Endothelial cell of umbilical vein (primary cell): ENCODE data around the gene CBLC.

Experiments used
- EZH2 ChIP-seq: IDR thresholded peaks from 2 replicates; pipeline ENCODE4 v1.6.1; 2012; ENCODE audit warnings: borderline replicate concordance, low read depth, mild to moderate bottlenecking, moderate library complexity, low read length, inconsistent platforms; ENCODE audit not compliant: severe bottlenecking
- FOS ChIP-seq: IDR thresholded peaks from 2 replicates; pipeline ENCODE4 v1.6.1; 2011; ENCODE audit warnings: mild to moderate bottlenecking, low read length, moderate library complexity, borderline replicate concordance; ENCODE audit not compliant: insufficient read depth
- GATA2 ChIP-seq: IDR thresholded peaks from 2 replicates; pipeline ENCODE4 v1.7.0; 2011; ENCODE audit warnings: low read depth, mild to moderate bottlenecking, moderate library complexity, mixed read lengths, low read length; ENCODE audit not compliant: insufficient read length, insufficient read depth
- JUN ChIP-seq: IDR thresholded peaks from 2 replicates; pipeline ENCODE4 v1.6.1; 2011; ENCODE audit warnings: borderline replicate concordance, low read depth; ENCODE audit not compliant: insufficient read length, insufficient read depth
- MAX ChIP-seq: IDR thresholded peaks from 2 replicates; pipeline ENCODE4 v1.6.1; 2011; ENCODE audit not compliant: insufficient read depth, insufficient read length
- MYC ChIP-seq: IDR thresholded peaks from one replicate; pipeline ENCODE4 v1.6.1; 2011; ENCODE audit warnings: mild to moderate bottlenecking, low read depth, low read length
- POLR2A ChIP-seq: IDR thresholded peaks from 2 replicates; pipeline ENCODE4 v1.6.1; 2012; ENCODE audit warnings: low read depth, mild to moderate bottlenecking, control low read depth, low read length
- POLR2AphosphoS5 ChIP-seq: IDR thresholded peaks from 2 replicates; pipeline ENCODE4 v1.6.1; 2012; ENCODE audit warnings: low read depth, mild to moderate bottlenecking, control low read depth, low read length, moderate library complexity; ENCODE audit not compliant: insufficient read depth
- TF ChIP-seq, protein P1 (sequence below), 2 donors: IDR thresholded peaks; 1 replicate in 1 of 2; 2 replicates in 1 of 2; pipeline ENCODE4 v1.5.1; 2011; ENCODE audit warnings: low read length in 2 of 2, mild to moderate bottlenecking in 2 of 2, moderate library complexity in 2 of 2, control low read depth in 1 of 2, inconsistent platforms in 1 of 2, low read depth in 1 of 2; ENCODE audit not compliant: insufficient read depth in 1 of 2; ENCODE audit errors: extremely low read depth in 1 of 2

DNA sequence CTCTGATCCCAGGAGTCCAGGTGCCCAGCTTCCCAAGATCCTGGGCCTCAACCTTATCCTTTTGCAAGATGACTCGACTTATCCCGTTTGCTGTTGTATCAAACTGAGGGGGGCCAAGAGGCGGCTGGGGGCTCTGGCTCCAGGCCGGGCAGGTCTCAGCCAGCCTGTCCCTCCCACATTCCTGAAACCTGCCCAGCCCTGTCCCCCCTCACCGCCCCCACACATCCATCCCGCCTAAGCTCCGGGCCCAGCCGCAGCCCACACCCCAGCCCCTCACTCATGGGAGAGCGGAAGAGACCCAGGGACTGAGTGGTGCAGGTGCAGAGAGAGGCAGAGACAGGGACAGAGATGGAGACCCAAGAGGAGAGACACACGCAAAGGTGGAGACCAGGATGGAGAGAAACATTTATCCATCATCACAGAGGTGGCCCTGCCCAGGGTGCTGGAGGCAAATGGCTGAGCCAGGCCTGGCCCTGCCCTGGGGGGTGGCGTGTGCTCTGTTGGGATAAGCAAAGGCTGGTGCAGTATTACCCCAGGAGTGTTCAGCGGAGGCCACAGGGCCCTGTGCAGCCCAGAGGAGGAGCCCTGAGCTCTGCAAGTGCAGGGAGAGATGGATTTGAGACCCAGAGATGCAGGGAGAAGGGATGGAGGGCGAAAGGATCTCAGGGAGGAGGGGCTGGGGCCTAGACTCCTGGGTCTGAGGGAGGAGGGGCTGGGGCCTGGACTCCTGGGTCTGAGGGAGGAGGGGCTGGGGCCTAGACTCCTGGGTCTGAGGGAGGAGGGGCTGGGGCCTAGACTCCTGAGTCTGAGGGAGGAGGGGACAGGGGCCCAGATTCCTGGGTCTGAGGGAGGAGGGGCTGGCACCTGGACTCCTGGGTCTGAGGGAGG lies 32.8 kb downstream of the CBLC start:
- TF ChIP-seq, protein P1, sequence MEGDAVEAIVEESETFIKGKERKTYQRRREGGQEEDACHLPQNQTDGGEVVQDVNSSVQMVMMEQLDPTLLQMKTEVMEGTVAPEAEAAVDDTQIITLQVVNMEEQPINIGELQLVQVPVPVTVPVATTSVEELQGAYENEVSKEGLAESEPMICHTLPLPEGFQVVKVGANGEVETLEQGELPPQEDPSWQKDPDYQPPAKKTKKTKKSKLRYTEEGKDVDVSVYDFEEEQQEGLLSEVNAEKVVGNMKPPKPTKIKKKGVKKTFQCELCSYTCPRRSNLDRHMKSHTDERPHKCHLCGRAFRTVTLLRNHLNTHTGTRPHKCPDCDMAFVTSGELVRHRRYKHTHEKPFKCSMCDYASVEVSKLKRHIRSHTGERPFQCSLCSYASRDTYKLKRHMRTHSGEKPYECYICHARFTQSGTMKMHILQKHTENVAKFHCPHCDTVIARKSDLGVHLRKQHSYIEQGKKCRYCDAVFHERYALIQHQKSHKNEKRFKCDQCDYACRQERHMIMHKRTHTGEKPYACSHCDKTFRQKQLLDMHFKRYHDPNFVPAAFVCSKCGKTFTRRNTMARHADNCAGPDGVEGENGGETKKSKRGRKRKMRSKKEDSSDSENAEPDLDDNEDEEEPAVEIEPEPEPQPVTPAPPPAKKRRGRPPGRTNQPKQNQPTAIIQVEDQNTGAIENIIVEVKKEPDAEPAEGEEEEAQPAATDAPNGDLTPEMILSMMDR (IDR thresholded peaks at IDR 0.05; ENCODE audit: extremely low read depth in 1 of 2, insufficient read depth in 1 of 2, low read depth in 1 of 2, low read length in 2 of 2): no peak
- TF ChIP-seq POLR2AphosphoS5 (no peak), MAX (no peak), MYC (no peak), POLR2A (no peak), EZH2 (no peak), JUN (no peak), FOS (no peak), GATA2 (no peak)
